Activated CD4-positive, alpha-beta T cell treated with anti-CD3 and anti-CD28 coated beads for 36 hours (primary cell): ENCODE results near the gene ALDOA. TPM values are rescaled to one million over a fixed set of nuclear protein-coding genes. Genes with fewer than 3 reads are reported as not detected.
"Not testable (repeated sequence)": the region's sequence is repeated elsewhere in the genome, so short reads cannot be mapped to it uniquely, and the experiment has no call there.

Experiments
- ATAC-seq: fragments of 200-7000 bp; cut with Tn5 transposase; one replicate; pipeline ENCODE4 v1.10.0; 2021; ENCODE audit warnings: mild to moderate bottlenecking, moderate library complexity
- CTCF ChIA-PET: fragments of 350-600 bp; sonication (Branson Sonifier 250); formaldehyde crosslinking; loops from one replicate; lab custom pipeline; 2021; ENCODE audit warnings: antibody characterized with exemption; lab: Charles Lee
- POLR2A ChIA-PET: fragments of 350-600 bp; sonication (Branson Sonifier 250); formaldehyde crosslinking; loops from one replicate; lab custom pipeline; 2021; ENCODE audit warnings: antibody characterized with exemption, inconsistent platforms; lab: Charles Lee
- DNase-seq: peaks from one replicate; pipeline ENCODE4 v3.0.0-alpha.2; 2020
- H3K27ac Mint-ChIP-seq: one replicate; pipeline ENCODE4 v1.8.0; 2021; ENCODE audit warnings: mixed read lengths
- H3K27me3 Mint-ChIP-seq: one replicate; pipeline ENCODE4 v1.8.0; 2021; ENCODE audit warnings: mixed read lengths
- H3K36me3 Mint-ChIP-seq: one replicate; pipeline ENCODE4 v1.8.0; 2021; ENCODE audit warnings: low read depth, mixed read lengths
- H3K4me1 Mint-ChIP-seq: one replicate; pipeline ENCODE4 v1.8.0; 2021; ENCODE audit warnings: mixed read lengths
- H3K4me3 Mint-ChIP-seq: one replicate; pipeline ENCODE4 v1.8.0; 2021; ENCODE audit warnings: mild to moderate bottlenecking, moderate library complexity, mixed read lengths
- H3K9me3 Mint-ChIP-seq: one replicate; pipeline ENCODE4 v1.8.0; 2021; ENCODE audit warnings: low read depth, mixed read lengths
- intact Hi-C, 2 experiments: fragments of 100-400 bp; cut with DNase I in 1 of 2; cut with micrococcal nuclease in 1 of 2; formaldehyde crosslinking; loops; one replicate each; pipeline versions ENCODE4 v1.14.2 to v1.15.1; 2022 to 2024; cut with DNase I, micrococcal nuclease
- total RNA-seq, 2 experiments: library from RNA; stranded (reverse); gene quantifications; one replicate each; pipeline ENCODE4 v1.2.3, GENCODE V29; 2021

Gene ALDOA
- total RNA-seq, 2 experiments from 2014 or later: 2,482 to 3,644 TPM

- intact Hi-C loops, H3K9me3 Mint-ChIP-seq, H3K27ac Mint-ChIP-seq, H3K4me1 Mint-ChIP-seq, H3K36me3 Mint-ChIP-seq, H3K27me3 Mint-ChIP-seq, H3K4me3 Mint-ChIP-seq, POLR2A ChIA-PET, ATAC-seq, DNase-seq: not testable (repeated sequence)
- CTCF ChIA-PET: interaction anchor here (1.0 kb wide), 1 partner anchor 15 kb away, joined by 5 read pairs; no protein-coding TSS in a partner anchor
Observed at GRCh38 chr16:30040690-30041089, 24.9 kb upstream of the ALDOA start.

DNA sequence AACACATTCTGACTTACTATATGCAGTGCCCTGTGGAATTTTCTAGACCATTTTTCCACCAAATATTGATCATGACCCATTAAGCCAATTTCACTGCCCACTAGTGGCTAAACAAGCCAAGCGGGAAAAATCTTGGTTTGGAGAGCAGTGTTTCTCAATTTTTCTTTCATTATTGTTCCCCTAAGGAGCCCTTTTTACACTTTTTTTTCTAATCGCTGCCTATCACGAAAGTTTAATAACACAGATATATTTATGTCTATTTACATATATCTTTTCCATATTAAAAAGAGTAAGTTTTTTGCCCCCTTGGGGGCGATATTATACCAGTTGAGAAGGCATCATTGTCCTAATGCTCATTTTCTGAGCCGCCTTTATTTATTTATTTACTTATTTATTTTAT, 23.7 kb upstream of the ALDOA start:
- peaks cover 2% of the 10 kb centered on the region for H3K27me3 Mint-ChIP-seq
- intact Hi-C loops: no loop called here
- H3K4me3 Mint-ChIP-seq: no peak overlapping the region
- H3K36me3 Mint-ChIP-seq: no peaks in the 10 kb centered on the region
- H3K9me3 Mint-ChIP-seq: no peaks in the 10 kb centered on the region
- DNase-seq (no peak), ATAC-seq (no peak)
- no peak overlapping the region for H3K27ac Mint-ChIP-seq
- CTCF ChIA-PET: interaction anchor here (1.0 kb wide), 1 partner anchor 13 kb away, joined by 5 read pairs; no protein-coding TSS in a partner anchor
- POLR2A ChIA-PET: no interaction called here
- no peaks in the 10 kb centered on the region for H3K4me1 Mint-ChIP-seq

DNA sequence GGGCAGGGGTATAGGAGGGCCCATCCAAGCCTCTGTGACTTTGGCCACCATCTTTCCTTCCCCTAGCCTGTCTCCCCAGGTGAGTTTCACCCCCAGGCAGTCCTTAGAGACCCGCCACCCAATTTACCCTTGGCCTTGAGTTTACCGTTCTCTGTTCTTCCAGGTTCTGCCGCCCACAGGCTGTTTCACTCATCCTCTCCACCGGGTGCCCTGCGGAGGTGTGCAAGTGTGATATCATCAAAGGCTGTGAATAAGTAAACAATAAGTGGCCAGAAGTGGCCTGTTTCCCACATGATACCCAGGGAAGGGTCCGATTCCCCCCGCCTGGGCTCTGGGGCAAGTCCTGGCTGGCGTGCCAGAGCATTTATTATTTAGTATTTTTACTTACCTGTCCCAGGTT, 19.4 kb upstream of the ALDOA start:
- Mint-ChIP-seq H3K27me3 (no peaks in the 10 kb centered on the region), H3K36me3 (no peaks in the 10 kb centered on the region), H3K27ac (no peak overlapping the region), H3K9me3 (no peaks in the 10 kb centered on the region), H3K4me3 (no peak overlapping the region), H3K4me1 (peaks cover 3% of the 10 kb centered on the region)
- POLR2A ChIA-PET: no interaction called here
- intact Hi-C loops: no loop called here
- DNase-seq (no peak), ATAC-seq (peak; percentile 30)
- CTCF ChIA-PET: no interaction called here

GRCh38 chr16:30046588-30046987, 19.0 kb upstream of the ALDOA start:
- DNase-seq (no peak), ATAC-seq (no peak)
- Mint-ChIP-seq H3K4me1 (peaks cover 5% of the 10 kb centered on the region), H3K36me3 (no peaks in the 10 kb centered on the region), H3K27ac (no peak overlapping the region), H3K27me3 (no peaks in the 10 kb centered on the region), H3K9me3 (no peaks in the 10 kb centered on the region), H3K4me3 (no peak overlapping the region)
- ChIA-PET CTCF (interaction anchor here (4.3 kb wide), 1 partner anchor 14 kb away, joined by 22 read pairs; the partner anchor contains the start of gene TLCD3B), POLR2A (no interaction called here)
- intact Hi-C loops: no loop called here

DNA sequence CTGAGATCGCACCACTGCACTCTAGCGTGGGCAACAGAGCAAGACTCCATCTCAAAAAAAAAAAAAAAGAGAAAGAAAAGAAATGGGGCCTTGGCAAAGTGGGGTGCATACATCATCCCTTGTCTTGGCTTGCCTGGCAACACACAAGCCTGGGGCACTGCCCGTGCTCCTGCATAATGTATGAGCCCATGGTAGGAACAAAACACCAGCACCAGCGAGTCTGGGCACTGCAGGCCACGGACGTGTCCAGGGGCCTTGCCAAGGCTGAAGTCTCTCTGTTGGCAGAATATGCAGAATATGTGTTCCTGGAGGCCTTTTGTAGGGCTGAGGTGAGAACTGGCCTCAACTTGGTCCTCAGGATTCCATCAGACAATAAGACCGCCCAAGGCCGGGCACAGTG, 15.7 kb upstream of the ALDOA start:
- no peaks in the 10 kb centered on the region for H3K36me3 Mint-ChIP-seq
- no peak for ATAC-seq
- POLR2A ChIA-PET: interaction anchor here (0.6 kb wide), 1 partner anchor 13 kb away, joined by 4 read pairs; no protein-coding TSS in a partner anchor

GRCh38 chr16:30051518-30051917, 14.0 kb upstream of the ALDOA start:
- H3K4me3 Mint-ChIP-seq: peak overlapping the region; percentile 78
- CTCF ChIA-PET: interaction anchor here (0.7 to 1.3 kb wide), 2 partner anchors 19 to 52 kb away, joined by 3 to 4 read pairs; no protein-coding TSS in a partner anchor
- ATAC-seq: no peak
- no peaks in the 10 kb centered on the region for H3K36me3 Mint-ChIP-seq
- H3K27me3 Mint-ChIP-seq: peaks cover 2% of the 10 kb centered on the region
- no peaks in the 10 kb centered on the region for H3K9me3 Mint-ChIP-seq
- intact Hi-C loops: no loop called here
- H3K27ac Mint-ChIP-seq: peak overlapping the region; percentile 67
- H3K4me1 Mint-ChIP-seq: peaks cover 25% of the 10 kb centered on the region
- DNase-seq: no peak
- POLR2A ChIA-PET: no interaction called here

More for the DNA sequence above, 15.7 kb upstream of the ALDOA start:
- no peak overlapping the region for H3K27ac Mint-ChIP-seq
- peaks cover 18% of the 10 kb centered on the region for H3K4me1 Mint-ChIP-seq
- peaks cover 2% of the 10 kb centered on the region for H3K27me3 Mint-ChIP-seq
- intact Hi-C loops: no loop called here
- no peak for DNase-seq
- no peaks in the 10 kb centered on the region for H3K9me3 Mint-ChIP-seq
- no peak overlapping the region for H3K4me3 Mint-ChIP-seq
- CTCF ChIA-PET: interaction anchor here (4.3 kb wide), 1 partner anchor 17 kb away, joined by 22 read pairs; the partner anchor contains the start of gene TLCD3B

- POLR2A ChIA-PET: interaction anchor here (1.0 to 1.1 kb wide), 3 partner anchors 12 to 80 kb away, joined by 4 to 5 read pairs (median 5); partner anchors contain the start of gene TBX6
- H3K9me3 Mint-ChIP-seq: no peaks in the 10 kb centered on the region
- H3K36me3 Mint-ChIP-seq: no peaks in the 10 kb centered on the region
- peak overlapping the region; percentile 72 for H3K27ac Mint-ChIP-seq
- CTCF ChIA-PET: interaction anchor here (0.7 to 1.3 kb wide), 5 partner anchors 20 to 352 kb away, joined by 3 to 4 read pairs (median 3); no protein-coding TSS in a partner anchor
- DNase-seq (peak; percentile 95), ATAC-seq (peak; percentile 69)
- peaks cover 2% of the 10 kb centered on the region for H3K27me3 Mint-ChIP-seq
- peaks cover 25% of the 10 kb centered on the region for H3K4me1 Mint-ChIP-seq
- H3K4me3 Mint-ChIP-seq: peak overlapping the region; percentile 78
- intact Hi-C loops: loop anchor here (1.0 kb wide), 5 partner anchors 12 to 263 kb away; partner anchors contain the start of genes ALDOA (in 2 of the 2), HIRIP3 (in 1 of the 2), KIF22 (in 1 of the 2) and MAPK3 (in 1 of the 2)
Observed at GRCh38 chr16:30052671-30053372, 12.7 kb upstream of the ALDOA start.

DNA sequence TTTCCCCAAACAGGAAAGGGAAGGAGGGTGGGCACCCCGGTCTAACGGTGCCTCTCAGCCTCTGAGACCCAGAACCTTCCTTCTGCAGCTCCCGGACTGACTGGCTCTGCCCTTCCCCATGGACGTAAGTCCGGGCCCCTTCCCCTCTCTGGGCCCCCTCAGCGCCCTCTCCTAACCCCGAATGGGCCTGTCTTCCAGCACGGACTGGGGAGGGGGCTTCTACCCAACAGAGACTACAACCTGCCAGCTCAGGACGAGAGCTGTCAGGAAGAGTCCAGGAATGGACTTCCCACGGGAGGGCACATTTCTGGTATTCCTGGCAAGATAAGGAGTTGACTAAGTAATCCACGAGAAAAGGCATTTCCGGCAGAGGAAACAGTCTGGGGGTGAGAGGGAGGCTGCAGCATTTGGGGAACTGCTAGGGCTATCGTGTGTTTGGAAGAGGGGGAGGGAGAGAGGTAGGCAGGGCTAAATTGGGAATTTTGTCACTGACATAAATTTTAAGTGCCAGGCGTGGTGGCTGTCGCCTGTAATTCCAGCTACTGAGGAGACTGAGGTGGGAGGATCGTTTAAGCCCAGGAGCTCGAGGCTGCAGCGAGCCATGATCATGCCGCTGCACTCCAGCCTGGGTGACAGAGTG, 12.1 kb upstream of the ALDOA start:
- Mint-ChIP-seq H3K9me3 (no peaks in the 10 kb centered on the region), H3K27ac (no peak overlapping the region), H3K27me3 (peaks cover 2% of the 10 kb centered on the region), H3K4me1 (peaks cover 25% of the 10 kb centered on the region), H3K36me3 (no peaks in the 10 kb centered on the region), H3K4me3 (peak overlapping the region; percentile 78)
- no peak for DNase-seq
- no peak for ATAC-seq
- CTCF ChIA-PET: interaction anchor here (0.7 to 1.2 kb wide), 5 partner anchors 12 to 353 kb away, joined by 3 to 4 read pairs (median 3); partner anchors contain the start of gene ALDOA
- intact Hi-C loops: loop anchor here (1.0 kb wide), 5 partner anchors 12 to 263 kb away; partner anchors contain the start of genes ALDOA (in 2 of the 2), HIRIP3 (in 1 of the 2), KIF22 (in 1 of the 2) and MAPK3 (in 1 of the 2)
- POLR2A ChIA-PET: interaction anchor here (1.0 to 1.1 kb wide), 3 partner anchors 11 to 81 kb away, joined by 4 to 5 read pairs (median 5); partner anchors contain the start of gene TBX6

GRCh38 chr16:30054451-30054850, 11.1 kb upstream of the ALDOA start:
- Mint-ChIP-seq H3K4me3 (peak overlapping the region; percentile 55), H3K9me3 (no peaks in the 10 kb centered on the region), H3K36me3 (no peaks in the 10 kb centered on the region), H3K27me3 (peaks cover 2% of the 10 kb centered on the region), H3K27ac (no peak overlapping the region), H3K4me1 (peaks cover 25% of the 10 kb centered on the region)
- CTCF ChIA-PET: interaction anchor here (0.7 to 1.6 kb wide), 8 partner anchors 9 to 694 kb away, joined by 3 to 11 read pairs (median 6); partner anchors contain the start of genes ALDOA, PAGR1 and PHKG2
- POLR2A ChIA-PET: interaction anchor here (1.0 to 1.1 kb wide), 2 partner anchors 11 to 37 kb away, joined by 3 to 7 read pairs; partner anchors contain the start of genes ALDOA and TBX6
- intact Hi-C loops: no loop called here
- DNase-seq (no peak), ATAC-seq (no peak)

- DNase-seq (peak; percentile 78), ATAC-seq (peak; percentile 84)
- Mint-ChIP-seq H3K4me1 (peaks cover 25% of the 10 kb centered on the region), H3K36me3 (no peaks in the 10 kb centered on the region), H3K27ac (no peak overlapping the region), H3K9me3 (no peaks in the 10 kb centered on the region), H3K27me3 (peaks cover 2% of the 10 kb centered on the region), H3K4me3 (peak overlapping the region; percentile 55)
- intact Hi-C loops: no loop called here
- ChIA-PET POLR2A (interaction anchor here (1.0 to 1.1 kb wide), 2 partner anchors 10 to 36 kb away, joined by 3 to 7 read pairs; partner anchors contain the start of genes ALDOA and TBX6), CTCF (interaction anchor here (0.7 to 1.8 kb wide), 17 partner anchors 8 to 693 kb away, joined by 3 to 14 read pairs (median 5); partner anchors contain the start of genes ALDOA, PAGR1, PHKG2 and TAOK2)
Observed at GRCh38 chr16:30054959-30055553, 10.5 kb upstream of the ALDOA start.
